ENCODE data around the gene RHBDD1. TPM values are rescaled to one million over a fixed set of nuclear protein-coding genes. Genes with fewer than 3 reads are reported as not detected.

RHBDD1 gene
- total RNA-seq, 1 donor from 2014 or later: 14.1 TPM

DNA sequence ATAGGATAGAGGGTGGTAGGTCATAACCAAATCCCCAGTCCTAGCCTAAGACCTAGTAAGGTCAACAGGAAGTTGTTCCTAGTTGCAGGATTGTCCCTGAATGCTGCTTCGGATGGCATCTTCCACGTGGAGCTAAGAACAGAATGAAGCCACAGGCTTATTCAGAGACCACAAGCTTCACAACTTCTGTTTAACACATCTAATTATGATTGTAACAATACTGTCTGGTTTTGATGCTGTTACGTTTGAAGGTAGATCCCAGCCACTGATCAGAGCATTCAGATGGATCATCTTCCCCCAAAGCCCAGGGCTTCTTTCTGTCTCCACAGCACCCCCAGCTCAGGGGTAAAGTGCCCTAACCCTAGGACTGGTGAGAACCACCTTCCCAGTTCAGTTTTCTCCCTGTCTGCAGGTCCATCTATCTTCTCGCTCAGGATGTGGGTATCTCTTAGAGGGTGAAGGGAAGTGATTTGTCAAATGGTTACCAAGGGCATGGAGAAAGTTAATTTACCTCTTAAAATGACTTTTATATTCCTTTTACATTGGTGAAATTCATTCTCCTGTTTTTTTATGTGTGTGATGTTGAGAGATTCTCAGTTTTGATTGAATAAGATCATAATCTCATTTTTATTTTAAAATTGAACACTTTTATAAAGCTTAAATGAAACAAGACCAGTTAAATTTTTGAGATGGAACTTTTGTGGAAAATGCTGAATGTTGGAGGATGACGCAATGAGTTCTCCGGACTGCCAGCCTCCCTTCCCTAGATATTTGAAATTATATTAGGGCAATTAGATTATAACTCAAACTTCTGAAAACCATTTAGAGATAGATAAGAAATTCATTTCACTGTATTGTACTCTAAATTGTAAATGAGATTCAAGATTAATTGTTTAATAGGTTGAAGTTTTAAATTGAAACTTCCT is 66.5 kb downstream of the RHBDD1 start:
- TF ChIP-seq, protein P1, sequence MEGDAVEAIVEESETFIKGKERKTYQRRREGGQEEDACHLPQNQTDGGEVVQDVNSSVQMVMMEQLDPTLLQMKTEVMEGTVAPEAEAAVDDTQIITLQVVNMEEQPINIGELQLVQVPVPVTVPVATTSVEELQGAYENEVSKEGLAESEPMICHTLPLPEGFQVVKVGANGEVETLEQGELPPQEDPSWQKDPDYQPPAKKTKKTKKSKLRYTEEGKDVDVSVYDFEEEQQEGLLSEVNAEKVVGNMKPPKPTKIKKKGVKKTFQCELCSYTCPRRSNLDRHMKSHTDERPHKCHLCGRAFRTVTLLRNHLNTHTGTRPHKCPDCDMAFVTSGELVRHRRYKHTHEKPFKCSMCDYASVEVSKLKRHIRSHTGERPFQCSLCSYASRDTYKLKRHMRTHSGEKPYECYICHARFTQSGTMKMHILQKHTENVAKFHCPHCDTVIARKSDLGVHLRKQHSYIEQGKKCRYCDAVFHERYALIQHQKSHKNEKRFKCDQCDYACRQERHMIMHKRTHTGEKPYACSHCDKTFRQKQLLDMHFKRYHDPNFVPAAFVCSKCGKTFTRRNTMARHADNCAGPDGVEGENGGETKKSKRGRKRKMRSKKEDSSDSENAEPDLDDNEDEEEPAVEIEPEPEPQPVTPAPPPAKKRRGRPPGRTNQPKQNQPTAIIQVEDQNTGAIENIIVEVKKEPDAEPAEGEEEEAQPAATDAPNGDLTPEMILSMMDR (conservative IDR thresholded peaks at IDR 0.05; ENCODE audit: low read depth, low read length): no peak
- no peak for DNase-seq (ENCODE audit: low read depth)
- H3K4me3 ChIP-seq (ENCODE audit: low read depth, low read length): no peak overlapping the region

DNA sequence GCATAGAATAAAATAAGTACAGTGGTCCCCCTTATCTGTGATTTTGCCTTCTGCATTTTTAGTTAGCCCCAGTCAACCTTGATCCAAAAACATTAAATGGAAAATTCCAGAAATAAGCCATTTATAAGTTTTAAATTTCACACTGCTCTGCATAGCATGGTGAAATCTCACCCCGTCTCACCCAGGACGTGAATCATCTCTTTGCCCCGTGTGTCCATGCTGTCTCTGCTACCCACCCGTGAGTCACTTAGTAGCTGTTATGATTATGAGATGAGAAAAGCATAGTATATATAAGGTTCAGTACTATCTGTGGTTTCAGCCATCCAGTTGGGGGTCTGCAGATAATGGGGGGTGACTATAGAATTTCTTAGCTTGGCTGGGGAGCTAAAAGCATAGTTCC is 67.3 kb downstream of the RHBDD1 start:
- TF ChIP-seq, protein P1 (conservative IDR thresholded peaks at IDR 0.05; ENCODE audit: low read depth, low read length): no peak
- H3K4me3 ChIP-seq (ENCODE audit: low read depth, low read length): no peak overlapping the region
- DNase-seq (ENCODE audit: low read depth): no peak

DNA sequence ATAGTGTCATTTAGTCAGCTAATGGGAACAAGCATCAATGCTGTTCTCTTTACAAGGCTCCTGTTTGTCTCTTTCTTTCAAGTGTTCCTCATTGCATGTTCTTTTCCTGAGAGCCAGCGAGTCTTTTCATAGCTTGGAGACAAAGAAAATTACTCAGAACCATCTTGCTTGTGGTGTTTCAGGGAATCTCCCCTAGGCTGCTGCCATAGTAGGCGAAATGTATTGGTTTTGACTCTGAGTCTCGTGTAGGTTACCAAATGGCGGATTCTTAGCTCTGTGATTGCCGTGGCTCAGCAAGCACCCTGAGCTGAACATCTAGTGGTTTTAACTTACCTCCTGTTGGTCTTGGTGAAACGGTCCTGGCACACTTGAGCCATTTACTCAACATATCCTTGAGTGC is 68.7 kb downstream of the RHBDD1 start:
- no peak for DNase-seq (ENCODE audit: low read depth)
- TF ChIP-seq, protein P1 (conservative IDR thresholded peaks at IDR 0.05; ENCODE audit: low read depth, low read length): no peak
- no peak overlapping the region for H3K4me3 ChIP-seq (ENCODE audit: low read depth, low read length)

DNA sequence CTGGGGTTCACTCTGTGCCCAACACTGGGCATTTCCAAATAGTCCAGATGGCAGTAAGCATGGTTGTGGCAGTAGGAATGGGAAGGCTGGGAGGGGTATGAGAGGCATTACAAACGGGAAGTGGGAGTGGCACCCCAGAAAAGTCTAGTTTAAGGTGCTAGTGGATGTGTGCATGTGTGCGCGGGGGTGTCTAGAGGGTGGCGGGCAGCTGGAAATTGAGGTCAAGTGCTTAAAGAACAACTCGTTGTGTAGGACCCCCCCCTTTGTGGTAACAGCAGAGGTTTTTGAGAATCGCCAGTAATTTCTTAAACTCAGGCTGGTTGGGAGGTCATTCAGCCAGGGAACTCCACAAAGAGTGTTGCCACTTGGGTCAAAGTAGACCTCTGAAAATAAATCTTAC is 69.9 kb downstream of the RHBDD1 start:
- TF ChIP-seq, protein P1 (conservative IDR thresholded peaks at IDR 0.05; ENCODE audit: low read depth, low read length): no peak
- DNase-seq (ENCODE audit: low read depth): no peak
- no peak overlapping the region for H3K4me3 ChIP-seq (ENCODE audit: low read depth, low read length)

DNA sequence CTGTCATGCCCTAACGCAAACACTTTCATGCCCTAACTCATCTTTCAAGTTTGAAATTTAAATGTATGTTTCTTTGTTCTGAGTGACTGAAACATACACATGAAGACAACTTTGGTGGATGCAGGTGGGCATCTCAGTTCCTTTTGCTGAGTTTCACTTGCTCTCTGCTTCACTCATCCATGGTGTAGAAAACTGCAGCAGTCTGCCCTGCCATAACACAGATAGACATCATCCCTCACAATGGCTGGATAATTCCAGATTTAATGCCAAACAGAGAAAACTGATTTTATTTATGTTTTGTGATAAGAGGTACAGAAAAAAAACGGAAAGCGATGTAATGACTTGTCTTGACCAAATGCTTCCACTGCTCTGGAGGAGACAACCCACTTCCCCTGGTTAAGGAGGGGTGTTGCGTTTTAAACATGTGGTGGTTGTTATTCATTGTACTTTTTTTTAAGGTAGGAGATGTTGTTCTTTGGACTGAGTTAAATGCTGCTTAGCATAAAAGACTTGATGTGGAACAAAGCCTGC is 70.4 kb downstream of the RHBDD1 start:
- no peak overlapping the region for H3K4me3 ChIP-seq (ENCODE audit: low read depth, low read length)
- DNase-seq (ENCODE audit: low read depth): no peak
- TF ChIP-seq, protein P1 (conservative IDR thresholded peaks at IDR 0.05; ENCODE audit: low read depth, low read length): no peak

DNA sequence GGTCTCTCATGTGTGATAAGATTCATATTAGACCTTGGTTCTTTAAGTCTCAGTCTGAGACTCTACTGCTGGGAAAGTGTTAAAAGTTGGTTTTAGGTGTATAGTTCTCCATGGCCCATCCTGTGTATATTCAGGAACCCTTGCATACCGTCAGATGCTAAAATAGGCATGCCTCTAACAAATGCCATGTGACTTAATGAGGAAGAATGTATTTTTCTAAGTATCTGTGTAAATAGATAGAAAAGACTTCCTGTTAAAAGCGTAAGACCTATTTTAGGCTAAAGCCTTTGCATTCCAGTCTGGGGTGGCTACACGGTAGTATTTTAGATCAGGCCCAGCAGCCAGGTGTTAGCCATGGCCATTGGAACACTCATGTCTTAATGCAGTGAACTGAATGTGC is 73.3 kb downstream of the RHBDD1 start:
- TF ChIP-seq, protein P1 (conservative IDR thresholded peaks at IDR 0.05; ENCODE audit: low read depth, low read length): no peak
- H3K4me3 ChIP-seq (ENCODE audit: low read depth, low read length): no peak overlapping the region
- DNase-seq (ENCODE audit: low read depth): no peak

Data from epithelial cell of proximal tubule (primary cell).